ENCODE measurements around the gene SHB.

Gene SHB

DNA sequence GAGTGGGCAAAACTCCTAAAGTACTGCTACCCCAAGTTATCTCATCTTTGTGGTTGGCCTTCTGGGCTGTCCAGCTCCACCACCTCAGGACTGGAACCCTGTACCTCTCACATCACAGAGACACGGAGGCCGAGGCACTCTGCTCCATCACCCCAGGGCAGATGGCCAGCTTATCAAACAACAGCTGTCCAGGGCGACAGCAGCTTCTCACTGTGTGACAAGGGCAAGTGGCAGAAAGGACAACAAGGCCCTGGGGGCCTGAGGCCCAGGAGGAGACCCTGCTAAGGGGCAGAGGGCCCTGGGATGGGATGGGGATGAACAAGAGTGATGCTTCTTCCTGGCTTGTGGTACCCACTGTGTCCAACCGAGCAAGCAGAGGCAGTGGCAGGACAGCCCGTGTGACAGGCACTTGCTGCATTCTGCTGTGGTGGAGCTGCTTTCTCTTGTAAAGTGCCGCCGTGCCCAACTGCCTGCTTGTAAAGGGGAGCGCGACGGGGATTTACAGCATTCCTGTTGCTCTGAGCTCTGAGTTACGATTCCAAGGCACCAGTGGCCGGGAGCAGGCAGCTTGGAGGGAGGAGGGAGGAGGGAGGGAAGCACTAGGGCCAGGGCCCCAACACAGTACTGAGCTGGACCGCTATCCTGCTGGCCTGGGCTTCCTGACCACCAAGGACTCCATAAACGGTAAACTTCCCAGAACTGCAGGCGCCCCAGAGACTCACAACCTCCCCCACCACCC, 71.2 kb downstream of the SHB start:
- Histone ChIP-seq H3K4me1 (peaks cover 60 to 86% (median 67%) of the 10 kb centered on the region in 10 experiments), H4K20me1 (0 out of 22 replicates have a peak, but pooled peaks cover 0 to 3% (median 0%) of the 10 kb centered on the region in 11 experiments), H3K27ac (peak overlapping the region in 1 of 11 experiments; percentile 3; a peak in 2 of 22 replicates)

DNA sequence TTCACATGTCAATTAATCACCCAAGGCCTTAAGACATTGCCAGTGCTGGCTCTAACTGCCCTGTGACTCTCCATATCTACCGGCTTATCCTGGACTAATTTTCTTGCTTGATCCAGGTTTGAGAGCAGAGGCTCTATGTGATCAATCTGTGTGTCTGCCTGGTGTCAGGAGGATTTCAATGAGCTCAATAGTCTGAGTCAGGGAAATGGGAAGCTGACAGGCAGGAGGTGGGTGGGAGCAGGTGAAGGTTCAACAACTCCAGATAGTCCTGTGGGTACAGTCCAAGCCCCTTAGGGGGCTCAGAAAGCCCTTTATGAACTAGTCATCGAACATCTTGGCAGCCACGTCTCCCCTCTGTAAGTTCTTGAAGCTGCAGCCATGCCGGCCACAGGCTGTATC, 72.2 kb downstream of the SHB start:
- Histone ChIP-seq H4K20me1 (no peaks in the 10 kb centered on the region), H3K4me1 (peaks cover 60 to 88% (median 69%) of the 10 kb centered on the region in 10 experiments), H3K4me3 (no peak overlapping the region), H3K9me3 (replicated peaks in 1 of 11) (no peaks in the 10 kb centered on the region), H3K36me3 (no peaks in the 10 kb centered on the region), H3K27ac (peak overlapping the region in 1 of 11 experiments; percentile 9; a peak in 1 of 22 replicates), H3K4me2 (peak overlapping the region in 3 of 11 experiments; percentile 75 to 100 (median 96); a peak in 4 of 22 replicates), H3K9ac (no peak overlapping the region), H3K27me3 (no peaks in the 10 kb centered on the region)
- TF ChIP-seq Cebpa-rat (IDR thresholded peaks at IDR 0.05) = no peak

More for the DNA sequence above, 71.2 kb downstream of the SHB start:
- Histone ChIP-seq H3K4me3 (no peak overlapping the region), H3K36me3 (no peaks in the 10 kb centered on the region), H3K9ac (peak overlapping the region in 1 of 11 experiments; percentile 4; a peak in 1 of 22 replicates), H3K9me3 (replicated peaks in 1 of 11) (no peaks in the 10 kb centered on the region), H3K27me3 (no peaks in the 10 kb centered on the region), H3K4me2 (peak overlapping the region; percentile 64 to 83 (median 71); a peak in 17 of 22 replicates)
- TF ChIP-seq Cebpa-rat (IDR thresholded peaks at IDR 0.05) = no peak

DNA sequence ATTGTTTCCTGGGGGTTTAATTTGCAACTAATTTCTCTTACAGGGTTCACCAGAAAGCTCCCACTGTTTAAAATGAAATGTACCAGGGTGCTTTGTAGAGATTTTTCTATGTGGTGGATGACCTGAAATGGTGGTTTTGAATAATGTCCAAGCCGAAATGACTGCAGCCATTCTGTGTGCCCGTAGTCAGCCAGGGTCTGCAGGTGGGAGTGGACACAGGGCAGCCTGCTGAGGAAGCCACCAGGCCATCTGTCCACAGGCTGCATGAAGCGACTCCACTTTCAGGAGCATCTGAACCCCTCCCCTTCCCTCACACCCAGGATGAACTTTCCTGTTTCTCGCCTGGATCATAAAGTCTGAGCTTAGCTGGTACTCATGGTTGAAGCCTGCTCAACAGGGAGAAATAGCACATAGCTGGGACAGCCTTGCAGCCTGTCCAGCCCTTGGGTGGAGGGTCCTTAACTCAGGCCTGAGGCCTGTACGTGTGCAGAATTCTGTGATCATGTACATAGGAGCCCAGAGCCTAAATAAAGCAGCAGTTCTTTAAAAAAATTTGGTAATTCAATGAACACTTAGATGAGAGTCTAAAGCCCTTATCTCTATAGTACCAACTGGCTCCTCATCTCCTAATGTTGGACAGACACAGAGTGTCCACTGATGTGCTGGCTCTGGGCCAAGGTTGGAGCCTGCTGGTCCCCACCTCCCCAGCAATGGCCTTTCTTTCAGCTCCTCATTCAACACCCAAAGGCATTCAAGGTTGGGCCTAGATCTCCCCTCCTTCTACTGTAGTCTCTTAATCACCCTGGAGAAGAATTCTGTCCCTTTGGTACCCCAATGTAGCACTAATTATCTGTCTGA, 72.8 kb downstream of the SHB start:
- H3K4me3 ChIP-seq = no peak overlapping the region
- no peaks in the 10 kb centered on the region for H3K9me3 ChIP-seq (replicated peaks in 1 of 11)
- peak overlapping the region in 10 of 11 experiments; percentile 65 to 100 (median 83); a peak in 16 of 22 replicates for H3K4me2 ChIP-seq
- no peaks in the 10 kb centered on the region for H3K36me3 ChIP-seq
- H3K27ac ChIP-seq = peak overlapping the region in 2 of 11 experiments; percentile 9 to 88; a peak in 3 of 22 replicates
- TF ChIP-seq Cebpa-rat (IDR thresholded peaks at IDR 0.05) = no peak
- H4K20me1 ChIP-seq = no peaks in the 10 kb centered on the region
- H3K4me1 ChIP-seq = peaks cover 65 to 94% (median 72%) of the 10 kb centered on the region in 10 experiments
- H3K27me3 ChIP-seq = no peaks in the 10 kb centered on the region
- no peak overlapping the region for H3K9ac ChIP-seq

DNA sequence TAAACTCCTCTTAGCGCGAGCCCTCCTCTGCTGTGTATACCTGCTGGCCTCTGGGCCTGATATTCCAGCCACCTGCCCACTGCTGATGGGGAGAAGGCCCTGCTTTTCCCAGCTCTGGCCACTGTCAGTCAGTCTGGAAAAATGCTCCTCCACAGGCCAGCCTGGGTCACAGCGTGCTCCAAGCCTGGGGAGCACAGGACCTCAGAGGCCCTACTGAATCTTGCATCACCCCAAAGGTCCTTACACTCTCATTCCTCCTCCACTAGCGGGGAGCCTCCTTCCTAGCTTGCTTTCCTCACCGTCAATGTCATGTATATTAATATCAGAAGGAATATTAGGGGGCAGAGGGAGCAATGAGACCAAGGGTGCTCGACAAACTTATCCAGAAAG, 73.7 kb downstream of the SHB start:
- Histone ChIP-seq H3K4me1 (peaks cover 71 to 98% (median 78%) of the 10 kb centered on the region in 10 experiments), H3K27ac (peak overlapping the region; percentile 62 to 91 (median 76); a peak in 20 of 22 replicates)

DNA sequence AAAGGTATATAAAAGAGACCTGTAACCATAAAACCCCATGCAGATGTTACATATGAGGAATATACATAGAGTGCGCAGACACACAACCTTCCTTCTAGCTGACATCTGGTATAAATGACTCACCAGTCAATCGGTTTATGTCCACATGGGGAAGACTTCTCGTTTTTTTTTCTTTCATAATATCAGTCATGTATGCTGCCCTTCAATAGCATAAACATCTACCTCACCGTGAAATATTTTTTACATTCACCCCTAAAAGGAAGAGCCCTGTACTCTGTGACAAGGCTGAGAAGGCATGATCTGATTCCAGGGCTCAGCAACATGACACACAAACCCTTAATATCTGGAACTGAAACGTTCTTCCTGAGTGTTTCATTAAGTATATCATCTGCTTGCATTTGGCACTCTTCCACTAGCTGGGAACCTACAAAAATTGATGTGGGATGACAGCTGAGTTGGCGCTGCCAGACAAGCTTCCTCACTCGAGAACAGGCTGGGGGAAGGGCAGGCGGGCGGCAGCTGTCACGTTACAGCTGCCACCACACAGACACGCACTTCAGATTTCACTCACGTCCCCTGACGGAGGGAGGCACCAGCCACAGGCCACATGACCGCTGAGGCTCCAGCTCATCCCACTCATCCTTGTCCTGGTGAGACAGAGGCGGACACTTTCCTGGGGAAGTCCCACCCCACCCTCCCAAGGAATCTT, 74.2 kb downstream of the SHB start:
- H3K4me3 ChIP-seq = peak overlapping the region in 5 of 10 experiments; percentile 8 to 41 (median 36); a peak in 7 of 20 replicates
- H3K4me2 ChIP-seq = peak overlapping the region; percentile 65 to 100 (median 83)
- H3K27ac ChIP-seq = peak overlapping the region; percentile 62 to 91 (median 76)
- H3K27me3 ChIP-seq = no peaks in the 10 kb centered on the region
- no peaks in the 10 kb centered on the region for H4K20me1 ChIP-seq
- no peaks in the 10 kb centered on the region for H3K9me3 ChIP-seq (replicated peaks in 1 of 11)
- peaks cover 70 to 98% (median 79%) of the 10 kb centered on the region in 10 experiments for H3K4me1 ChIP-seq
- peak overlapping the region; percentile 42 to 78 (median 62); a peak in 21 of 22 replicates for H3K9ac ChIP-seq
- H3K36me3 ChIP-seq = no peaks in the 10 kb centered on the region
- TF ChIP-seq Cebpa-rat (IDR thresholded peaks at IDR 0.05) = no peak

More for the DNA sequence above, 73.7 kb downstream of the SHB start:
- TF ChIP-seq Cebpa-rat (IDR thresholded peaks at IDR 0.05) = no peak
- H3K9me3 ChIP-seq (replicated peaks in 1 of 11) = no peaks in the 10 kb centered on the region
- peak overlapping the region; percentile 65 to 100 (median 83) for H3K4me2 ChIP-seq
- H3K9ac ChIP-seq = peak overlapping the region; percentile 42 to 78 (median 60); a peak in 18 of 22 replicates
- H3K36me3 ChIP-seq = no peaks in the 10 kb centered on the region
- H4K20me1 ChIP-seq = no peaks in the 10 kb centered on the region
- no peak overlapping the region for H3K4me3 ChIP-seq
- H3K27me3 ChIP-seq = no peaks in the 10 kb centered on the region

DNA sequence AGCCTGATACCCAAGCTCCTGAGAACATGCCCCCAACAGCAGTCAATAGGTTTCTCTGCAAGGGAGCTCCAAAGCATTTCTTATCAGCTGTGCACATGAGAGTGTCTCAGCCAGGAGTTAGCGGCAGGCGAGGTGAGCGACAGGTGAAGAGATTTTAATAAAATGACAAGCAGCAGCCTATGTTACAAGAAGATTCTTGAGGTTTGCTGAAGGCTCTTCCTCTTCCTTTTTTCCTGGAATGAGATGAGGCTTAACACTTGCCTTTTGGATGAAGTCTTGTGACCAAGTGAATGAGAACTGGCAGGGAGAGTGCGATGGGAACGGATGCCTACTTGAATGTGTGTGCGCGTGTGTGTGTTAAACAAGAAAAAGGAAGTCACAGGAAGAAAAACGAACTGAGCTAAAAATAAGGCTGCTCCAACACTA, 76.1 kb downstream of the SHB start:
- no peak overlapping the region; a peak in 1 of 22 replicates for H3K9ac ChIP-seq

DNA sequence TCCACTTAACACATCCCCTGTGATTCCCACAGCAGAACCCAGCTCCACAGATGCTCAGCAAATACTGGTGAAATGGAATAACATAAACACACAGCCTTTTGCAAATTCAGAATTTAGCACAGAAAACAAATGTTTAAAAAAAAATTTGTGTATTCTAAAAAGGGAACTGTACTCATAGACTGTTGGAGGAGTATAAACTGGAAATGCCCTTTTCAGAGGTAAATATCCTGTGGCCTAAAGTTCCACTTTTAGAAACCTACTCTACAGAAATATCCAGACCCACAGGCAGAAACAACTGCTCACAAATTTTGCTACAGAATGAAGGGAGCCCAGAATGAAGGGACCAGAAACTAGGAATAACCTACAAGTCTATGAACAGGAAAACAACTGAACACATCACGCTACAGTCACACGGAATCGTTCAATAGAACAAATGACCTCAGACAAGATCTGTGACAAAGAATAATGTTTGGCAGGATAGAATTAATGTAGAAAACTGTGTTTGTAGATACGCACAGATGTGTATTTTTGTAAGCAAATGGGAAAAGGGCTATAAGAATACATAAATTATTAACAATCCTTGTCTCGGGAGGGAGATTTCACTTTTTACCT, 78.5 kb downstream of the SHB start:
- no peak overlapping the region for H3K4me3 ChIP-seq
- H3K9ac ChIP-seq = no peak overlapping the region
- H4K20me1 ChIP-seq = peaks cover 0 to 19% (median 0%) of the 10 kb centered on the region in 11 experiments; a peak in 4 of 22 replicates
- no peaks in the 10 kb centered on the region for H3K9me3 ChIP-seq (replicated peaks in 1 of 11)
- H3K4me1 ChIP-seq = peaks cover 55 to 69% (median 64%) of the 10 kb centered on the region in 10 experiments
- no peaks in the 10 kb centered on the region for H3K27me3 ChIP-seq
- TF ChIP-seq Cebpa-rat (IDR thresholded peaks at IDR 0.05) = no peak
- H3K27ac ChIP-seq = no peak overlapping the region
- no peaks in the 10 kb centered on the region for H3K36me3 ChIP-seq
- H3K4me2 ChIP-seq = peak overlapping the region in 8 of 11 experiments; percentile 15 to 100 (median 30); a peak in 12 of 22 replicates

More for the DNA sequence above, 76.1 kb downstream of the SHB start:
- no peak overlapping the region for H3K4me3 ChIP-seq
- H3K9me3 ChIP-seq (replicated peaks in 1 of 11) = no peaks in the 10 kb centered on the region
- H3K4me1 ChIP-seq = peaks cover 54 to 79% (median 63%) of the 10 kb centered on the region in 10 experiments
- no peaks in the 10 kb centered on the region for H3K36me3 ChIP-seq
- H3K27ac ChIP-seq = peak overlapping the region in 5 of 11 experiments; percentile 5 to 91 (median 62); a peak in 10 of 22 replicates
- H3K4me2 ChIP-seq = peak overlapping the region; percentile 65 to 100 (median 83)
- H4K20me1 ChIP-seq = no peaks in the 10 kb centered on the region
- TF ChIP-seq Cebpa-rat (IDR thresholded peaks at IDR 0.05) = no peak
- H3K27me3 ChIP-seq = no peaks in the 10 kb centered on the region

DNA sequence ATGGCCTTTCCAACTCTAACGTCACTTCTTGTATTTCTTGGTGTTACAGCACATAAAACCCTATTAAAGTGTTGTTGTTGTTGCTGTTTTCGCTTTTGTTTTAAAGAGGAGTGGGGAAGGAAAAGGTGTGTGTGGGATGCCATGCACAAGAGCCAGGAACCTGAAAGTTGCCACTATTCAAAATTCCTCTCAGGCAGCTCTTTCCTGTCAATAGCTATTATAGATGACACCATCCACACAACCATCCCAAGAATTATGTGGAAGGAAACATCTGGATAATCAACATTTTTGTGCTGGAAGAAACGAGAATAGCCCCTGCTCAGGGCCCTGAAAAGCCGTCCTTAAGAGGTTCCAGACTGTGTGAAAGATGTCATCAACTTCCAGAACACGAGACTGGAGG, 79.3 kb downstream of the SHB start:
- no peak overlapping the region for H3K9ac ChIP-seq
- no peaks in the 10 kb centered on the region for H3K36me3 ChIP-seq
- no peak for TF ChIP-seq Cebpa-rat (IDR thresholded peaks at IDR 0.05)
- H3K9me3 ChIP-seq (replicated peaks in 1 of 11) = no peaks in the 10 kb centered on the region
- peaks cover 0 to 20% (median 0%) of the 10 kb centered on the region in 11 experiments; a peak in 5 of 22 replicates for H4K20me1 ChIP-seq
- peaks cover 47 to 61% (median 56%) of the 10 kb centered on the region in 10 experiments for H3K4me1 ChIP-seq
- H3K4me2 ChIP-seq = peak overlapping the region in 6 of 11 experiments; percentile 15 to 100 (median 30); a peak in 6 of 22 replicates
- no peak overlapping the region for H3K27ac ChIP-seq
- H3K4me3 ChIP-seq = no peak overlapping the region
- H3K27me3 ChIP-seq = no peaks in the 10 kb centered on the region
